ENCODE results near the gene CENATAC. TPM values are rescaled to one million over a fixed set of nuclear protein-coding genes. Genes with fewer than 3 reads are reported as not detected.
"Not testable (repeated sequence)": the region's sequence is repeated elsewhere in the genome, so short reads cannot be mapped to it uniquely, and the experiment has no call there.

The CENATAC gene
- total and polyA plus RNA-seq, 8 donors, result 9.1 to 86.2 (median 17.0) TPM

DNA sequence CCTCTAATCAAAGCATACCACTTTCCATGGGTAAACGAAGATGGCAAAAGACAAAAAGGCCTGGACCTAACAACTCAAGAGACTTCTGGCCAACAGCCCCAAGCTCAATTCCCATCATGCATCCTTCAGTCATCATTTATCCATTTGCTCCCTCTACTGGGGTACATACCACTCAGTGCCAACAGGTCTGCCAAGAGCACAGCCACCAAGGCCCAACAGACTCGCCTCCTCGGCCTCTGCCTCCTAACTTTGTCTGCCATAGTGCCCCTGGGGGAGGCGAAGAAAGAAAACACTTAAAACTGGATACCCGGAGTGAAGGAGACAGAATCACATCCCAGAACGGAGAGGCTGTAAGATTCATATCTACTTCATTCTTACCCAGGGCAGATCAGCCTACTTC lies 58.0 kb downstream of the CENATAC start:
- TF ChIP-seq, protein P1, sequence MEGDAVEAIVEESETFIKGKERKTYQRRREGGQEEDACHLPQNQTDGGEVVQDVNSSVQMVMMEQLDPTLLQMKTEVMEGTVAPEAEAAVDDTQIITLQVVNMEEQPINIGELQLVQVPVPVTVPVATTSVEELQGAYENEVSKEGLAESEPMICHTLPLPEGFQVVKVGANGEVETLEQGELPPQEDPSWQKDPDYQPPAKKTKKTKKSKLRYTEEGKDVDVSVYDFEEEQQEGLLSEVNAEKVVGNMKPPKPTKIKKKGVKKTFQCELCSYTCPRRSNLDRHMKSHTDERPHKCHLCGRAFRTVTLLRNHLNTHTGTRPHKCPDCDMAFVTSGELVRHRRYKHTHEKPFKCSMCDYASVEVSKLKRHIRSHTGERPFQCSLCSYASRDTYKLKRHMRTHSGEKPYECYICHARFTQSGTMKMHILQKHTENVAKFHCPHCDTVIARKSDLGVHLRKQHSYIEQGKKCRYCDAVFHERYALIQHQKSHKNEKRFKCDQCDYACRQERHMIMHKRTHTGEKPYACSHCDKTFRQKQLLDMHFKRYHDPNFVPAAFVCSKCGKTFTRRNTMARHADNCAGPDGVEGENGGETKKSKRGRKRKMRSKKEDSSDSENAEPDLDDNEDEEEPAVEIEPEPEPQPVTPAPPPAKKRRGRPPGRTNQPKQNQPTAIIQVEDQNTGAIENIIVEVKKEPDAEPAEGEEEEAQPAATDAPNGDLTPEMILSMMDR (IDR thresholded peaks at IDR 0.05), result no peak
- DNase-seq (peak in 1 of 6 donors; percentile 30), FAIRE-seq (no peak), ATAC-seq (no peak)
- H3K27me3 ChIP-seq, result no peaks in the 10 kb centered on the region
- peaks cover 4 to 35% (median 28%) of the 10 kb centered on the region in 3 donors for H3K36me3 ChIP-seq
- no peaks in the 10 kb centered on the region for H3K9me3 ChIP-seq
- peak overlapping the region; percentile 86 to 99 (median 90) for H3K4me3 ChIP-seq
- H3K27ac ChIP-seq, result no peak overlapping the region
- 19 to 24% methylated on average over 6 of the region's 6 CpGs for WGBS, 2 donors
- H3K4me1 ChIP-seq, result peaks cover 0 to 19% (median 0%) of the 10 kb centered on the region in 3 donors
- intact Hi-C loops (cut with DNase I), result no loop called here

DNA sequence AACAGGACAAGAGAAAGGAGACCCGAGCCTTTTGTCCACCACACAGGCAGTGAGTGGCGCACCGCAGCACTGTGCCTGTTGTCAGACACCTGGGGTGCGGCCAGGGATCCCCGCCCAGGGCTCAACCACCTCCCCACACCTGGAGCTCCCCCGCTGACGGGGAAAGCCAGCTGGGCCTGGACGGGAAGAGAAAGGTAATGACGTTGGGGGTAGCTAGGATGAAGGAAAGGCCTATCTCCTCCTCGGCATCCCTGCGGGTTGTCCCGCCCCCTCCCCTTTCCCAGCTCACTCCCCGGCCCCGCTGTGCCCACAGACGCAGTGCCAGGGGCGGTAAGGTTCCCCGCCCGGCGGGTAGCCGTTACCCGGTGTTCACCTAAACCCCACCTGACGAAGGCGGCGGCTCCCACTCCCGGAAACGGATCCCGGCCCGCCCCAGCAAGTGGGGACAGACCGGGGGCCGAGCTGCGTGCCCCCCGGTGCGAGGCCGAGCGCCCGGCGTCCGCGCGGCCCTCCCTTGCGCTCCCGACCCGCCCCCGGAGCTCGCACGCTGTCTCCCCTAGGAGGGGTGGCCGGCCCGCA lies 58.6 kb downstream of the CENATAC start:
- Histone ChIP-seq H3K4me1 (peaks cover 0 to 22% (median 0%) of the 10 kb centered on the region in 3 donors), H3K27me3 (no peaks in the 10 kb centered on the region), H3K36me3 (peaks cover 4 to 29% (median 24%) of the 10 kb centered on the region in 3 donors), H3K27ac (peak overlapping the region; percentile 60 to 83 (median 74)), H3K4me3 (peak overlapping the region; percentile 86 to 99 (median 90)), H3K9me3 (no peaks in the 10 kb centered on the region)
- TF ChIP-seq, protein P1 (IDR thresholded peaks at IDR 0.05), result no peak
- WGBS, 2 donors, result 1% methylated on average over 42 to 48 of the region's 48 CpGs
- DNase-seq (peak; percentile 36 to 87 (median 64)), ATAC-seq (peak; percentile 9 to 27 (median 16)), FAIRE-seq (no peak)
- intact Hi-C loops (cut with DNase I), result no loop called here

DNA sequence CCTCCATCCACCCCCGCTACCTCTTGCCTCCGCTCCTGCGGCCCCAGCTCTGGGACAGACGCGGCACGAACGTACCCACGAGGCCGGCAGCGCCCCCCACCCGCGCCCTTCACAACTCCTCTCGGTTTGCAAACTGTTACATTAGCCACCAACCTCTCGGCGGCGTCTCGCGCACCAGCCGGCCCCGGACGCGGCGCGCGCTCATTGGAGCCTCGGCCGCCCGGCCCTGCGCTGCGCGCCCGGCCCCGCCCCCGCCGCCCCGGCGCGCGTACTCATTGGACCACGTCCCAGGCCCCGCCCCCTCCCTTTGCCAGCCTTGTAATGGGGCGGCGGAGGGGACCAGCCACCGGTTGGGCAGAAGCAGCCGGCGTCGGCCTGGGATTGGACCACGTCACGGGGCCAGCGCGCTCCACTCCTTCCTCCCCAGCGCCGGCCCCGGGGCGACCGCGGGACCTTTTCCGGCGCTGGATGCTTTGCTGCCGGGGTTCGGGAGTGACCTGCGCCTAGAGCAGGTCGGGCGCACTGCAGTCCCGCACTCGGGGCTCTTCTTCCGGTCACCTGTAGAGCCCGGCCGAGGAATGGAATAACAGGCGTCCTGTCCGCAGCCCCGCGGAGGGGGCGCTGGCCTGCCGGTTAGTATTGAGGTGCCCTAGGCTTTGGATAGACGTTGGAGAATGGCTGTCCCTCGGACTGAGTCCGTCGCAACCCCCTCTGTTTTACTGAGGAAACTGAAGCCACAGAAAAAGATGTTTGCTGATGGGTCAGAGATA lies 59.2 kb downstream of the CENATAC start, which contains the start of gene HYOU1:
HYOU1 (minus strand) TSS at position 206 of the 770 bp plus-strand sequence. CDS start 1,045 bp downstream, outside the sequence.
- peak within 1 kb of the TSS; percentile 70 to 95 (median 82) for H3K27ac ChIP-seq
- H3K36me3 ChIP-seq, result peaks cover 4 to 23% (median 19%) of the 10 kb centered on the region in 3 donors
- no peak for FAIRE-seq

DNA sequence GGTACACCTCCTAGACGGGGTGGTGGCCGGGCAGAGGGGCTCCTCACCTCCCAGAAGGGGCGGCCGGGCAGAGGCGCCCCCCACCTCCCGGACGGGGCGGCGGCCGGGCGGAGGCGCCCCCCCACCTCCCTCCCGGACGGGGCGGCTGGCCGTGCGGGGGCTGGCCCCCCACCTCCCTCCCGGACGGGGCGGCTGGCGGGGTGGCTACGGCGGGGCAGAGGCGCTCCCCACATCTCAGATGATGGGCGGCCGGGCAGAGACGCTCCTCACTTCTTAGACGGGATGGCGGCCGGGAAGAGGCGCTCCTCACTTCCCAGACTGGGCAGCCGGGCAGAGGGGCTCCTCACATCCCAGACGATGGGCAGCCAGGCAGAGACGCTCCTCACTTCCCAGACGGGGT lies 61.2 kb downstream of the CENATAC start:
- H3K4me3 ChIP-seq; H3K27ac ChIP-seq; FAIRE-seq; ATAC-seq; H3K36me3 ChIP-seq; intact Hi-C loops (cut with DNase I); H3K27me3 ChIP-seq; H3K9me3 ChIP-seq: not testable (repeated sequence)
- DNase-seq, result peak in 1 of 6 donors; percentile 65
- WGBS, 2 donors, result 78 to 80% methylated on average over 20 to 31 of the region's 35 CpGs
- peaks cover 0 to 33% (median 0%) of the 10 kb centered on the region in 3 donors for H3K4me1 ChIP-seq

More for the DNA sequence above, 59.2 kb downstream of the CENATAC start, which contains the start of gene HYOU1:
- TF ChIP-seq, protein P1 (IDR thresholded peaks at IDR 0.05), result no peak
- Histone ChIP-seq H3K4me1 (peaks cover 0 to 25% (median 0%) of the 10 kb centered on the region in 3 donors), H3K4me3 (peak within 1 kb of the TSS; percentile 86 to 99 (median 90)), H3K9me3 (no peaks in the 10 kb centered on the region), H3K27me3 (no peaks in the 10 kb centered on the region)
- ATAC-seq, result peak; percentile 89 to 96 (median 90)
- peak; percentile 98 to 100 (median 98) for DNase-seq
- 0% methylated on average over 69 to 79 of the region's 79 CpGs for WGBS, 2 donors
- intact Hi-C loops (cut with DNase I), result no loop called here

DNA sequence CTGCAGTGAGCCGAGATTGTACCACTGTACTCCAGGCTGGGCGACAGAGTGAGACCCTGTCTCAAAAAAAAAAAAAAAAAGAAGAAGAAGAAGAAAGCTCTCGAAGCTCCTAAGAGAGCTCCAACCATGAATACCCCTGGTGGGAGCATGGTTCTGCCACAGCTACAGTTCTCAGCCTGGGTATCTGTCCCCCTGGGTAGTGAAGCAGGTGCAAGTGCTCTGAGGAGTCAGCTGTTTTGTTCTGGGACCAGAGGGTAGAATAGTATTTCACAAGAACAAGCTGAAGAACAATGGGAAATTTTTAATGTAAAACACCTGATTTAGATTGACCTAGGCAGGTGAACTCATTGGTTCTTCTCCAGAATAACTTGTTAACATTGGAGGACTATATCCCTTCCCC lies 63.3 kb downstream of the CENATAC start:
- H3K9me3 ChIP-seq, result no peaks in the 10 kb centered on the region
- TF ChIP-seq, protein P1 (IDR thresholded peaks at IDR 0.05), result no peak
- H3K27ac ChIP-seq, result peak overlapping the region; percentile 11 to 64 (median 30)
- DNase-seq (peak in 4 of 6 donors; percentile 49 to 79 (median 58)), ATAC-seq (peak; percentile 24 to 51 (median 39)), FAIRE-seq (no peak)
- intact Hi-C loops (cut with DNase I), result no loop called here
- peaks cover 0 to 23% (median 0%) of the 10 kb centered on the region in 3 donors for H3K4me1 ChIP-seq
- no peaks in the 10 kb centered on the region for H3K27me3 ChIP-seq
- H3K36me3 ChIP-seq, result no peaks in the 10 kb centered on the region
- 36 to 42% methylated on average over 3 of the region's 3 CpGs for WGBS, 2 donors
- no peak overlapping the region for H3K4me3 ChIP-seq

Data from pancreas (tissue), 10 donors.